Activated CD4-positive, alpha-beta T cell treated with anti-CD3 and anti-CD28 coated beads, Interleukin-2, Interleukin-4, amounts not matched to agents 100 ng/mL and 50 ng/mL, durations not matched to agents 16 hours and 8 hours (primary cell): ENCODE measurements around the gene THUMPD2.

ENCODE experiments used
- DNase-seq: peaks from one replicate; pipeline ENCODE4 v3.0.0-alpha.2; 2020; ENCODE audit warnings: low spot score

THUMPD2 gene

DNA sequence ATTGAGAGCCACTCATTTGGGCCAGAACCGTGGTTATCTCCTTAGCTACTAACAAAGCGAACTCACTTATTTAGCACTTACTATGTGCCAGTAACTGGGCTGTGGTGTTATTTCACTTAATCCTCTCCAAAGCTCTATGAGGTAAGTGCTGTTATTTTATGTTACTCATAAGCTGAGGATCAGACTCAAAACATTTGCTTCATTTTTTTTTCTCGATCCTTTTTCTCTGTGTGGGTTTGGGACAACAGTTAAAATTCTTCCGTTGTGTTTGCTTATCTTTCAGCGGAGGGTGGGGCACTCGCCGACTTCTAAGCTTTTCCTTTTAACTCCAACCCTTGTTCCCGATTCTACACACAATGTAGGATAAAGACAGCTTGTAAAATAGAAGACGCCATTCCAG, 60.6 kb downstream of the THUMPD2 start:
- no peak for DNase-seq

DNA sequence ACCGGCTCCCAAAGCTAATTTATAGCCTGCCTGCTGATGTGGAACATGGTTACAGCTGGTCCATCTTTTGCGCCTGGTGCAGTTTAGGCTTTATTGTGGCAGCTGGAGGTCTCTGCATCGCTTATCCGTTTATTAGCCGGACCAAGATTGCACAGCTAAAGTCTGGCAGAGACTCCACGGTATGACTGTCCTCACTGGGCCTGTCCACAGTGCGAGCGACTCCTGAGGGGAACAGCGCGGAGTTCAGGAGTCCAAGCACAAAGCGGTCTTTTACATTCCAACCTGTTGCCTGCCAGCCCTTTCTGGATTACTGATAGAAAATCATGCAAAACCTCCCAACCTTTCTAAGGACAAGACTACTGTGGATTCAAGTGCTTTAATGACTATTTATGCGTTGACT, 62.0 kb downstream of the THUMPD2 start:
- DNase-seq = no peak

DNA sequence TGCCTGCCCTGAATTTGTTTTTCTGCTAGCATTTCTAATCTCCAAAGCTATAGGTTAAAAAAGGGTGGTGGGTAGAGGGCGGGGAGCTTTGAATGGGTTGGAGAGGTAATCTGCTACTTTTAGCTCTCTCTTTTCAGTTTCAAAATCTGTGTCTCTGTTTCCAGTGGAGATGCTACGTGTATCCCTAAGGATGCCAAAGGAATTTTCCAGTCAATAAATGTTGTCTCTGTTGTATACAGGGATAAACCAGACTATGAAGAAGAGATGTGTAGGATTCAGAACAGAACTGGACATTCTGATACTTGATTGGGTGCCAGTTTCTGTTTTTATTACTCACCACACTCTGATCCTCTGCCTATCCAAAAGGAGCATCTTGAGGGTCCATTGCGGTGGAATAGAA, 63.2 kb downstream of the THUMPD2 start:
- no peak for DNase-seq

DNA sequence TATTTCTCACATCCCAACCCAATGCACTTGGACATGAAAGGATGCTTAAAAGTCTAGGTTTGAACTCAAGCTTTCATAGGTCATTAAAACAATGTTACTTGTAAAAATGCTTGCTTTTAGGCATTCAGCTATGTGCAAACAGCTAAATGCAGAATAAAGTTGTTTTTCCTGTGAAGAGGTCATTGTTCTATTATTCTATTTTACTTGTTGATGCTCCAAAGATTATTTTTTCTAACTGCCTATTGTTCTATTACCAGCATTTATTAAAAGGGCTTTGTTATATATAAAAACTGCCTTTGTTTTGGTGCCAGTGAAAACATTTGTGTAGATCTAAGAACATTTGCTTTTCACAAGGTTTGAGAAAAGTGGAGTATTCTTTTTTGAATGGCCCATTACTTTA, 64.0 kb downstream of the THUMPD2 start:
- DNase-seq = no peak

DNA sequence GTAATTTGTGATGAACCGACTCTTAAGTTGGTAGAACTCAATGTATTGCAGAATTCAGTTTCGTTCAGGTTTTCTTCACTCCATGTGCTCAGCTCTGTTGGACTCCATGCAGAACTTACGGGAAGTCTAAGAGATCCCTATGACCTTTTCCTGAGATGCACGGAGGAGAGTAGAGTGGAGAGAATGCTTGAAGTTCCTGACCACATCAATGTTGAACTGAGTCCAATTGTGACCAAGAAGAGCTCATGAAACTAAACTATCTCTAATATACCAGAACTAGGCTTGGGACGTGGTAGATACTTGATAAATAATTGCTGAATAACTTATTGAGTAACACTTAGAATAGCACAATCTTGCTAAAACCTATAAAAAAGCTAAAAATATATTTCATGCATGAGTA, 66.1 kb downstream of the THUMPD2 start:
- no peak for DNase-seq

DNA sequence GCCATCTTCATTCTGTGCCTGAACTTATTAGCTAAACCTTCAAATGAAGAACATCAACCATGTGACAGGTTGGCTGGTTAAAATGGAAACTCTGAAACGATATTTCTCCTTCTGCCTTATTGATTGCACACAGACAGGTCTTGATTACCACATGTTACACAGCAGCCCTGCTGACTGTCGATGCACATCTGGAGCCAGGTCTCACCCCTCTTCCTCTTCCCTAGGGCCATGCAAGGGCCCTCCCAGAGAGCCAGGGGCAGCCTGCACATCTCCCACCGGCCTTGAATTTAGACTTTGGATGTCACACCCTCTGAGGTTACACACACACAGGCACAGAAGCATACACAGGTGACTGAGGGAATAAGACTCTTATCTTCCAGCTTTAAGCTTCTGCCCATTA, 68.3 kb downstream of the THUMPD2 start:
- DNase-seq = no peak

DNA sequence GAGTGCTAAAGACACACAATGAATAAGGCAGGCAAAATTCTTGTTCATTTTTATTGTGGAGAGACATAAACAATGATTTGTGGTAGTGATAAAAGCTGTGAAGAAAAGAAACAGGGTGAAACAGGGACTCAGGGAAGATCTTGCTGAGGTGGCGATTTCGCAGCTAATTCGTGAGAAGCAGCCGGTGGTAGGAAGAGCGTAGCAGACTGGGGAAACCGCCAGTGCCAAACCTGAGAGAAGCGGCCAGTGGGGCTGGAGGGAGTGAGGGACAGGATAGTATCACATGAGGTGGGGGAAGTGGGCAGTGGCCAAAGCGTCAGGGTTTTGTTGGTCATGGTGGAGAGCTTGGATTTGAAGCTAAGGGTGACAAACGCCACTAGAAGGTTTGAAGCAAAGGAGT, 71.1 kb downstream of the THUMPD2 start:
- no peak for DNase-seq

DNA sequence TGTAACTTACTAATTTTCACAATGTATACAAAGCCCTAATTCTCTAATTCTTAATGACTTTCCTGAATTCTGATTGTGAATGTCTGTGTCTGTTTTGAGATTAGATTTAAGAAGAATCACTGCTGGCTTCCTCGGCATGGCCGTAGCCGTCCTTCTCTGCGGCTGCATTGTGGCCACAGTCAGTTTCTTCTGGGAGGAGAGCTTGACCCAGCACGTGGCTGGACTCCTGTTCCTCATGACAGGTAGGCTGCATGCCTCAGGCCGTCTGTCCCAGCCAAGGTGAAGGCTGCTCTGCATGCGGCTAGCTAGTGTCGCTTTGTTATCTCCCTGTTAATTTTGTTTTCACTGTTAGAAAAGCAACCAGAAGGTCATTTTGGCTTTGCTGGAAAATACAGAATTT, 72.1 kb downstream of the THUMPD2 start:
- DNase-seq = no peak

DNA sequence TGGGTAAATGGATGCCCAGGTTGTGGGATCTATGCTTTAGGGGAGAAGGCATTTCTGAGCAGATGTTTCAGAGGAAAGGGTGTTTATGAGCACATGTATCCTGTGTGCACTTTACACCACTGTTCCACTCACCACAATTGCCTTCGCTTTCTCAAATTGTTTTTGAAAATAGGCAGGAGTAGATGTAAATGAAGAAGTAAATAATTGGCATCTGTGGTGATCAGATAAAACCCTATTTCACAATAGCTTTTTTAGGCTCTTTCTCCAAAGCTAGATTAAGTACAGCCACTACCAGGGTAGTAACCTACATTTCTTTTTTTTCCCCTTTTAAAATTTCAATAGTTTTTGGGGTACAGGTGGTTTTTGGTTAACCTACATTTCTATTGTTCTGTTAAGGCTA, 72.7 kb downstream of the THUMPD2 start:
- no peak for DNase-seq

DNA sequence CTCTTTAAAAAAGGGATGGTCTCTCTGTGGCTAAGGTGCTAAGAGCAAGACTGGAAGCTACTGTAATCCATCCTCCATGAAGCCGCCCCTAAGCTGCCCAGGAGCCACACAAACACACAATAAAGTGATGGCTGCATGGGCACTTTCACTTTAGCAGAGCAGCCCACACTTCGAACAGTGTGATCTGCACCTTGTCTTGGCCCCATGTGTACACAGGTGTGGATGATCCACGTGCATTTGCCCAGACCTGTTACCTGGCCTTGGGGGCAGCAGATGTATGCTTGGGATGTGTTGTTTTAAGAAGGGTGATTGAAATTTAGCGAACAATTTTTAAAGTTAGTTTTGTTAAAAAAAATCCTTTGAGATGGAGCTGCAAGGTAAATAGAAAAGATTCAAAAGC, 73.4 kb downstream of the THUMPD2 start:
- no peak for DNase-seq

DNA sequence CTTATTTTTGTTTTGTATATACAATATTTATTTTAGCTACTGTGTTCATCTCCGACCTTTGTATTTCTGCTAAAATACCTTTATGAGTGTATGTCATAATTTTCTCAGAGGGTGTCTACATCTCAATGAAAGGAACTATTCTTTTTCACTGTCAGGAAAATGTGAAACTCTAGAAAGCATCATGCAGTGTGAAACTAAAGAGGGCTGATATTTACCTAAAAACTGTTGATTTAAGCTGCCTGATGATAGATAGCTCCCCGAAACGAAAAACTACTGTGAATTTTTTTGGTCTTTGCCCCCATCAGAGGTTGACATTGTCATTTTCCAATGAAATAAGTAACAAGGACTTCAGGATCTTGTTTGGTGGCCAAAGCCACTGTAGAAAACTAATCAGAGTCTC, 74.5 kb downstream of the THUMPD2 start:
- DNase-seq = no peak

DNA sequence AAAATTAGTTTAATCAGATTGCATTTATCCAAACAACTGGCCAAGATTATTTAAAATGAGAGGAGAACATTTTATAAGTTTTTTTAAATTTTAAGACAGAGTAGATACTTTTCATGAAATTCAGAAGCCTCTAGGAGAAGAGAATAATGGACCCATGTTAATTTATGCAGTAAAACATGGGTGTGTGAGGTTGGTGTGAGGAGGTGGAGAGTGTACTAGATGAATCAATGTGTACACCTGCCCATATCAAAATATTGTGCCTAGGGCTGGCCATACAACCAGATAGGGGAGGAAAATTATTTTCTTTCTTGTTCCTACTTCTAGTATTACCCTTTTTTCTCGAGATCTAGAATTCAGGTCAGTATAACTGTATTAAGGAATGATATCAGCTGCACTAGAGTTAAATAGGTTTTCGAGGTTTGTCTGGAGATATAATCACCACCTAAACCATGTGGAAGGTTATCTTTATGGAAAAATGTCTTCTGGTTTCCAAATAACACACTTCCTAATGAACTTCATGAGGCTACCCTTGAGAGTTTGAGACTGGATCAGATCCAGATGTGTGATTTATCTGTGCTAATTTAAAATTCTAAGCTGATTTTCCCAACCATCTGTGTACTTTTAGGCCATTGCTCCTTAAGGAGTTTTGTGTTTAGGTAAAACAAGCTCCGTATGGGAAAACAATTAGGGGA, 75.7 kb downstream of the THUMPD2 start:
- DNase-seq = no peak

DNA sequence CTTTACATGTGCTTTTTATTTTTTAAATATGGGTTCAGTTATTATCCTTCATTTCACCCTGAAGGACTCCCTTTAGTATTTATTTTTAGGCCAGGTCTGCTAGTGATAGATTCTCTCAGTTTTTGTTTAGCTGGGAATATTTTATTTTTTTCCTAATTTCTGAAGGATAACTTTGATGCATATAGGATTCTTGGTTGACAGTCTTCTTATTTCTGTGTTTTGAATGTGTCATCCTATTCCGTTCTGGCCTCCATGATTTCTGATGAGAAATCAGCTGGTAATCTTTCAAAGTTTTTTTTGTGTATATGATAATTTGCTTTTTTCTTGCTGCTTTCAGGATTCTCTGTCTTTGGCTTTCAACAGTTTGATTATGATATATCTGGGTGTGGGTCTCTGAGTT, 77.9 kb downstream of the THUMPD2 start:
- no peak for DNase-seq

DNA sequence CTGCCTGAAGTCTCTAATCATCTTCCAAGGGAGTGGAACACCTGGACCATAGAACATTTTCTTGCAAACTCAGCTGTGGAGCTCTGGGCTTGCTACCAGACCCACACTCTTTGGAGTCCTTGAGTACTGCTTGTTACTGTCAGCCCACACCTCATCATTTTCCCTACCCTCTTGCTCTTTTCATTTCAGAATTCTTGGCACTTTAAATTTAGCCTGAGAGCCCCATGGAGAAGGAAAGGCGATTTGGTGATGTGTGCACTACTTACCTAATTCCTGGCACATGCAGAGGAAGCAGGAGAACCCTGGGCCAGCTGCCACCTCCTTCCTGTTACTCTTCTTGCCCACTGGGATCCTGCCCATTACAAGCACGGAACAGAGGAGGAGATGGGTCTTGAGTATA, 81.6 kb downstream of the THUMPD2 start:
- no peak for DNase-seq

DNA sequence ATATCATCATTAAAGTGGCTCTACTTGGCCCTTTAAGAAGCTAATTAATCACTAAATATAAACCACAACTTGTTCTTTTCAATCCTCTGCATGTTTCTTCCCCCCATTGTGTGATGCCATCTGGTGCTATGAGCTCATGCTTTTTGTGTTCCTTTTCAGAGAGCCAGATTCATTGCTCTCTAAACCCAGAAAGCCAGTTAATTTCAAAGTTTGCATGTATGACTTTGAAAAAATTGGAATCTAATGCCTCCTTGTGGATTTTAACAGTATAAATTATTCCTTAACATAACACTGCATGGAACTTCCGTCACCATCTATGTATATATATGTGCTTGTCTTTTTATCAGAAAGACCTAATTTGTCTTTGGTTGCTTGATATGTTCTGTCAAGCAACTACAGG, 82.2 kb downstream of the THUMPD2 start:
- no peak for DNase-seq

DNA sequence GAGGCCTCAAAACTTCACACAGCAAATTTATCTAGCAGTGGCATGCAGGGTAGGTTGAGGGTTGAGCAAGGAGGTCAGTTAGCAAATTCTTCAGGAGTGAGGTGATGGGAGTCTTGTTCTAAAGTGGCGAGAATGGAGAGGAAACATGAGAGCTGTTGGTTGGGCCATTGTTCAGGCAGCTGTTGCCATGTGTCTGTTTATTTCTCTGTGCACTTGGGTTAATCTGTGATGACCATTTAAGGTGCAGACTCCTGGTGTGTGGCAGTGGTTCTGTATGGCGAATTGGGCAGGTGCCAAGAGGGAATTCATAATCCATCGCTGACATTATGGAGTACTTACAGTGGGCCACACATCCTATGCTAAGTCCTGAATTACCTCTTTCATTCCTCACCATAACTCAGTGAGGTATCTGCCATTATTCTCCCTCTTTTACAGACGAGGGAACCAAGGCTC, 82.9 kb downstream of the THUMPD2 start:
- DNase-seq = no peak

DNA sequence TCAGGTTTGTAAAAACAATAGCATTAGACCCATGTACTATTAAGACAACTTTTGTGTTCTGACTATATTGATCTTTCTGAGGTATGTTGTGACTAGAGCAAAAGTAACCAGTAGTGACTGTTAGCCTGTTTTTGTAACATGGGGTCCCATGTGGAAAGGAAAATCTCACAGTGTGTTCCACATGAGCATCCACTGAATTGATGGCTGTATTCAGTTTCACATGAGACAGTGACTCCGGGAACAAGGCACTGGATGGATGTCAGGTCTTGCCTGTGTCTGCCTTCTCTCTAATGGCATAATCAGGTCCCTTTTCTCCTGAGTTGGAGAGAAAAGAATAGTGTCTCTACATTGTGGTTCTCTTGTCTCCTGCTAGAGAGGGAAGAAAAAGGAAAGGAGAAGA, 85.8 kb downstream of the THUMPD2 start:
- DNase-seq = no peak

DNA sequence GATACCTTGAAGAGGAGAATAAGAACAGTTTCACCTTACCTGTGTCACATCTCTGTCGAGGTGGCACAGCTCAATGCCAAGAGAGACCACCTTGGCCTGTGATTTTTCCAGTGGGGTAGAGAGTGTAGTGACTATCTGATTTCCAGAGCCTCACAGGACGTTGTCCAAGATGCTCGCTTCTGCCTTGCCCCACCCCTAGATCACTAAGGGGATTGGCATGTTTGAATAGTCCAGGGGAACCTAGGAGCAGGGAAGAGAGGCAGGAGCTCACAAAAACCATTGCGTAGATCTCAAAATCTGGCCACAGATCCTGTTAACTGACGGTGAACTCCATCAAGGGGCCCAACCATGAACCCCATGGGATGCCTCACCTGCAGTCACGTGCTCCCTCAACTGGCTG, 89.2 kb downstream of the THUMPD2 start:
- no peak for DNase-seq

DNA sequence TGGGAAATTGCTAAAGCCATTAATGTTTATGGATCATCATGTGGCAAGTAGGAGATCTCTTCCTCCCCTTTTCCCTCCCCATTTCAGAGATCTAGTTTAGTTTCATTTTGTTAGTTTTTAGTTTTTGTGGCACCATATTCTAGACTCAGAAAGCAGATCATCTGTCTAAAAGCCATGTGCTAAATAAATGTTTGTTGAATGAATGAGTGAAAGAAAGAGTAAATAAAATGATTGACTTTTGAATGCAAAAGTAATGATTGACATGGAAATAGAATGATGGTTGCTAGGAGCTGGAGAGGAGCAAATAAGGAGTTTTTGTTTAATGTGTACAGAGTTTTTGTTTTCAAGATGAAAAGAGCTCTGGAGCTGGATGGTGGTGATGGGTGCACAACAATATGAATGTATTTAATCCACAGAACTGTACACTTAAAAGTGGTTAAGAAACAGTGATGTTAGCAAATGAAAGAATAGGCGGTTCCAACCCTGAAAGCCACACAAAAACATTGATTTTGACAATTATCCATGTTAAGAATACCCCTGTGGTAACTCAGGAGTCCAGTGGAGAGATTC, 89.7 kb downstream of the THUMPD2 start:
- no peak for DNase-seq

DNA sequence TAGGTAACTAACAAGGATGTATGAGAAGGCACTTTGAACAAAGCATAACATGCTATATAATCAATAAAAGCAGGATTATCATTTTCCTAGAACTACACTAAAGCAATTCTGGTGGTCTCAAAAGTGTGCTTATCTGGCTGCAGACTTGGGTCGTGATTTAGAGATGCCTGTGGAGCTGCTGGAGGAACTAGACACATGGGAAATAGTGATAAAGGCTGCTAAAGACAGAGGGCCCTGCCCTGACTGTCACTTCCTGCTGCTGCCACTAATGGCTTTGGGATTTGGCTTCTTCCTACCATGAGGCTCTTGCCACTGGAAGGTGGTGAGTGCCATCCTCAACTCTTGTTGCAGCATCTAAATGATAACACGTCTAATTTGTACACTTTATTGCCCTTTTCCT, 90.9 kb downstream of the THUMPD2 start:
- no peak for DNase-seq

DNA sequence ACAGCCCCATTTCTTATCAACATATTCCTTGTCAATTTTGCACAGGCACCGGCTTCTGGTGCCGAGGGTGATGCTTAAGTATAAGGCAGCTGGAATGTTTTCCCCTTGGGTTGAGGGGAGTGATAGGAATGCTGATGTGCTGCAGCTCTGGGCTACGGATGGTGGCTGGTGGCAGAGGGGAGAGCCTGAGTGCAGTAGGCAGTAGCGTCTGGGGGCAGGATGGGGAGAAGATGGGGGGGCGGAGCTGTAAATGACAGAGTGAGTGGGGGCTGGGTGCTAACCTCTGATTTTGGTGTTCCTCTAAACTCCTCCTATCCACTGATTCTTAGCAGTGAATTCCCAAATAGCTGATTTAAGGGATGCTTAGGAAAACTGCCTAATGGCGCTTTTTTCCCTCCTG, 92.6 kb downstream of the THUMPD2 start:
- no peak for DNase-seq
